22Rv1 (cell line): ENCODE data around the gene TSPAN5.

Experiments
- H3K27ac ChIP-seq: fragments of 450-650 bp; 2 replicates; pipeline ENCODE4 v1.5.1; 2017
- ZFX ChIP-seq: fragments of 450-650 bp; IDR thresholded peaks from 2 replicates; pipeline ENCODE4 v1.6.1; 2017; ENCODE audit warnings: antibody characterized with exemption, borderline replicate concordance
- TF ChIP-seq, protein P1 (sequence below): fragments of 450-650 bp; IDR thresholded peaks from 2 replicates; pipeline ENCODE4 v1.5.1; 2017; ENCODE audit warnings: mild to moderate bottlenecking

The TSPAN5 gene

DNA sequence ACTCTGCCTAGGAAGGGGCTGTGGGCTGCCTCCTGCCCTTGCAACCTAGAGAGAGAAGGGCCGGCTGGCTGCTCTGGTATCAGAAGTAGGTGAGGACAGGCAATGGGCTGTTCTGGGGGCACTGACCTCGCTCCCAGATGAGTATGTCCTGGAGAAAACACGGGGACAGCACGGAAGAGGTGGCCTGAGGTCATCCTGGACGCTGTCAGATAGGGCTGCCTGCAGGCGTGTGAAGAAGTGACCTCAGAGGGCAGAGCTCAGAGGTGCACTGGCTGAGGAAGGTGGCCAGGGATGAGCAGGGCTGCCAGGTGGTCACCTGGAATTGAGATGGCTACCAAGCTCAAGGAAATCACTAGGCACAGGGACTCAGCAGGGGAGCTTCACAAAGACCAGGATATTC, 159.6 kb downstream of the TSPAN5 start:
- TF ChIP-seq, protein P1, sequence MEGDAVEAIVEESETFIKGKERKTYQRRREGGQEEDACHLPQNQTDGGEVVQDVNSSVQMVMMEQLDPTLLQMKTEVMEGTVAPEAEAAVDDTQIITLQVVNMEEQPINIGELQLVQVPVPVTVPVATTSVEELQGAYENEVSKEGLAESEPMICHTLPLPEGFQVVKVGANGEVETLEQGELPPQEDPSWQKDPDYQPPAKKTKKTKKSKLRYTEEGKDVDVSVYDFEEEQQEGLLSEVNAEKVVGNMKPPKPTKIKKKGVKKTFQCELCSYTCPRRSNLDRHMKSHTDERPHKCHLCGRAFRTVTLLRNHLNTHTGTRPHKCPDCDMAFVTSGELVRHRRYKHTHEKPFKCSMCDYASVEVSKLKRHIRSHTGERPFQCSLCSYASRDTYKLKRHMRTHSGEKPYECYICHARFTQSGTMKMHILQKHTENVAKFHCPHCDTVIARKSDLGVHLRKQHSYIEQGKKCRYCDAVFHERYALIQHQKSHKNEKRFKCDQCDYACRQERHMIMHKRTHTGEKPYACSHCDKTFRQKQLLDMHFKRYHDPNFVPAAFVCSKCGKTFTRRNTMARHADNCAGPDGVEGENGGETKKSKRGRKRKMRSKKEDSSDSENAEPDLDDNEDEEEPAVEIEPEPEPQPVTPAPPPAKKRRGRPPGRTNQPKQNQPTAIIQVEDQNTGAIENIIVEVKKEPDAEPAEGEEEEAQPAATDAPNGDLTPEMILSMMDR = no peak
- TF ChIP-seq ZFX = no peak
- no peak overlapping the region for H3K27ac ChIP-seq

DNA sequence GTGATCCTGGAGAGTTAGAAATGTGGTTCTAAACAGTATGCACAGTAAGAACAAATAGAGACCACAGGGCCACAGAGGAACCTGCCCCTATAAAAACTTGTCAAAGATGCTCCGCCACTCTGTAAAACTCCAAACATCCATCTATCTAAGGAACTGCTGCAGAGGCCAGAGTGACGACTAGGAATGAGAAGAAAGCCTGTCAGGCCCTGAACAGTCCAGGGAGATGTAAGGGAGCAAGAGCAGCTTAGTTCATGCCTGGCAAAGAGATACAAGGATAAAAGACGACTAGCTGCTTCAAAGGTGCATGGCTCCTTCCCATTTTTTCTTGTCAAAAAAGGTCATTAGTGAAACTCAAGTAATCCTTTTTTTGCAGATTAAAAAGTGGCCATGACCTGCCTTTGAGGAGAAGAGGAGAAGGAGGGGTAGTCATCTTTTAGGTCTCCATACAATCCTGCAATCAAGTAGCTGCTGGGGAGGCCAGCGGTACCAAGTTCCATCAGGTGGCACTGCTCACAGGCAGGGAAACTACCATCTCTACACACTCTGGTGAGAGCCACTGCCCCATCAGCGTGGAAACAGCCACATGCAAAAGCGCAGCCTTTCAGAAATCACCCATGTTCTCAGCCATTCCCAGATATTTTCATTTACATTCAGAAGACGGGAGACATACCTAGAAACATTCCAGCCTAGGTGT, 162.1 kb downstream of the TSPAN5 start:
- no peak for TF ChIP-seq ZFX
- TF ChIP-seq, protein P1 = no peak
- no peak overlapping the region for H3K27ac ChIP-seq

DNA sequence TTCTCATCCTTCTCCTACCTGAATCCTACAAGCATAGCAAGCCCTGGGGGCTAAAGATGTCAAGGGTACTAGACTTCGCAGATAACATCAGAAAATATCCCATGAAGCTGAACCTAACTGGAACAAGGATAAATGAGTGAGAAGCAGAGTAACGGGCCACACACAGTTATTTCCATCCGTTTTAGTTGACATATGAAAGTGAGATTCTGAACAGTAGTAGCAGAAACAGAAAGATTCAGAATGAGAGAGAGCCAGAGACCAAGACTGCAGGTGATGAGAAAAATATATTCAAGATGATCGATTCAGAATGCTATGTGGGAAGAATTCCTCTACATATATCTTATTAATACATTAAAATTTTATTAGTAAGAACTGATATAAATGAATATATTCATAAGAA, 165.1 kb downstream of the TSPAN5 start:
- TF ChIP-seq, protein P1 = no peak
- TF ChIP-seq ZFX = no peak
- H3K27ac ChIP-seq = no peak overlapping the region

DNA sequence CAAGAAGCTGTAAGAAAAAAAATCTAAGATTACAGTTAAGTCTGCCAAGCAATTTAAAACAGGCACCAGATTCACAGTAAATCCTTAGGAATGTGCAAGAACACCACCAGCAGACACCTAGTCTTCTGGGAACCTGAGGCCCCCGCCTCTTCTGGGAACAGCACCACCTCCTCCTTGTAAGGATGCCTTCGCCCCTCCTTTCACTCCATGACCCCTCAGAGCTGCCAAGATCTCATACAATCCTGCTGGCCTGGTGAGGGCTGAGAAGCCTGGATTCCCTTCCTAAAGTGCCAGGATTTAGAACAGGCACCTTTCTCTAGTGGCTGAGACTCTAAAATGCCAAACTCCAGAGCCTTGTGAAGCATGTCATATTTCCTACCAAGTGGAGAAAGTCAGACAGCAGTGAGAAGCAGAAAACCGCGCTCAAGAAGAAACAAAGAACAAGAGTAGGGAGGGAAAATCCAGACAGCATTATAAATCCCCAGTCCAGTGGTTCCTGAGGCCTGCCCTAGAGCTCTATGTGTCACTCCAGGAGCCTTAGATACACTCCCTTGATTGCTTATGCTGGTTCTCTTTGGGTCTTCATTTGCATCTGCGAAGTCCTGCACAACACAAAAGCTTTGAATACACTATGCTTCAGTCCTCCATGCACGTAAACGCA, 166.4 kb downstream of the TSPAN5 start:
- H3K27ac ChIP-seq = no peak overlapping the region
- TF ChIP-seq ZFX = no peak
- TF ChIP-seq, protein P1 = no peak

DNA sequence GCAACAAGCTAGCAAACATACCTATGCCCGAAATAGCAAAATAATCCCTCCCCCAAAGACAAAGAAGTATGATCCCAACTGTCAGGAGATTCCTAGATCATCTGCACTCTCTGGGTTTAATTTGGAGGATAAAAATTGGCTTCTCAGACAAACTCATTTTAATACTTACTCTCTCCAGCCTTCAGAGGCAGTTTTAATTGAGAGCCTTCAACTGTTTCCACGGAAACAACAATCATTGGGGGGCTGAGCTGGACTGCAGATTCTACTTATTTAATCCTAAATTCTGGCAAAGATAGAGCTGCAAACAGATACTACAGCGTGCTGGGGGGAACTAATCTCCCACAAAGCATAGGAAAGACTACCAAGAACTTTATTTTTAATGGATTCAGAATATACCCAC, 168.2 kb downstream of the TSPAN5 start:
- TF ChIP-seq, protein P1 = no peak
- TF ChIP-seq ZFX = no peak
- no peak overlapping the region for H3K27ac ChIP-seq

DNA sequence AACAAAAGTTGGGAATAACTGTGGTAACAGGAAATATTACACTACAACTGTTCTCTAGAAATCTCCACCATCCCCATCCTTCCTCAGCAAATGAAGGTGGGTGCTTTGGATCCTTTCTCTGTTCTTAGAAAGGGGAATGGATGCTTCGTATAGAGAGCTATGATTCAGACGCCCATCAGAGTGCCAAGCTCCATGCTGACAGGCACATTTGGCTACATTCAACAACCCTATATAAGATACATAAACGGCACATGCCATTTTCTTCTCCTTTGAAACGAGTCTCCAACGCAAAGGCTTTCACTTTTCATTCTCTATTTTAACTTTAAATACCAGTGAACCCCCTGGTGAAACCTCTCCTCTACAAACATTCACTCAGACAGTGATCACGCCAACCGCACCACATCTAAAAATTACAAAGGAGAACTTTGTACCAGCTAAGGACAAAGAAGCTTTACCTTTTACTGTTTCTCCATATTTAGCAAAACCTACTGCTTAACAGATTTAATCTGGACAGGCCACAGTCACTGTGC, 172.5 kb downstream of the TSPAN5 start:
- no peak overlapping the region for H3K27ac ChIP-seq
- no peak for TF ChIP-seq ZFX
- TF ChIP-seq, protein P1 = no peak

DNA sequence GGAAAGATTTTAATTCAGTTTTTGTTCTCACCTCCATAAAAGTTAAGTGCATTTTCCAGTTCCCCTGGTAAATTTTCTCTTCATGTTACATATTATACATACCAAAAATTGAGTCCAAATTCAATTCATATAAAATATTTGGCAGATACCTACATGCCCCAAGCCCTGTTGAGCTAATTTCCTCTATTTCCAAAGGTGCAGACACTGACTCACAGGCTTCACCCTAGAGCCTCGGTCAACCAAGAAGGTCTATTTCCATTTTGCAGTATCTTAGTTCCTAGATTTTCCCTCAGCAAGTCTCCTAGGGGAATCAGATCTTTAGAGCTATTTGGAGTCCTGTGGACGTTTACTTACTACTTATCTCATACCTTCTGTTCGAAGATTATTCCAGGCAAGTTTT, 174.4 kb downstream of the TSPAN5 start:
- TF ChIP-seq, protein P1 = no peak
- no peak overlapping the region for H3K27ac ChIP-seq
